Measurements from ENCODE around the gene CHML.

DNA sequence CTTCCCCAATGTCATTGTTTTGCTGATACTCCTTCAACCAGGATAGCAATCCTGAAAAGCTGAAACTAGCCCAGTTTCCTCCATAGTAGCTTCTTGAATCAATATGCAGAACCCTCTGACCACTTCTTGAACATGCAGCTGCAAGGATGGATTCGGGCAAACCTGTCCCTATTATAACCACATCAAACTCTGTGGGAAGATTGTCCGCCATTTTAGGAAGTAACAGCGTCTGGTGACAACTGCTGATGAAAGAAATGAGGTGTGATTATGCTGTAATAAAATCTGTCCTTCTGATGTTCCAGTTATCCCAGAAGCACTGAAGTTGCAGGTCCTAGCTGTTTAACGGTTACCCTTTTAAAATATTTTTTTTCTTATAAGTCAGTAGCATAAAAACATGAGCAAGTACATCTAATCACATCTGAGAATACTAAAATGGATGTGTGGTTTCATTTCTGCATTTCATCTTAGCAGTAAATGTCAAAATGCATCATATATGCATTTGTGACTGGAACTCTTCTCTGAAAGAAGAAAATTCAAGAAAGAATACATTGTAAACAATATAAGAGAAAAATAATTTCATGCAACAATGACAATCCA is 4.5 kb downstream of the CHML start:
- TF ChIP-seq, protein P1, sequence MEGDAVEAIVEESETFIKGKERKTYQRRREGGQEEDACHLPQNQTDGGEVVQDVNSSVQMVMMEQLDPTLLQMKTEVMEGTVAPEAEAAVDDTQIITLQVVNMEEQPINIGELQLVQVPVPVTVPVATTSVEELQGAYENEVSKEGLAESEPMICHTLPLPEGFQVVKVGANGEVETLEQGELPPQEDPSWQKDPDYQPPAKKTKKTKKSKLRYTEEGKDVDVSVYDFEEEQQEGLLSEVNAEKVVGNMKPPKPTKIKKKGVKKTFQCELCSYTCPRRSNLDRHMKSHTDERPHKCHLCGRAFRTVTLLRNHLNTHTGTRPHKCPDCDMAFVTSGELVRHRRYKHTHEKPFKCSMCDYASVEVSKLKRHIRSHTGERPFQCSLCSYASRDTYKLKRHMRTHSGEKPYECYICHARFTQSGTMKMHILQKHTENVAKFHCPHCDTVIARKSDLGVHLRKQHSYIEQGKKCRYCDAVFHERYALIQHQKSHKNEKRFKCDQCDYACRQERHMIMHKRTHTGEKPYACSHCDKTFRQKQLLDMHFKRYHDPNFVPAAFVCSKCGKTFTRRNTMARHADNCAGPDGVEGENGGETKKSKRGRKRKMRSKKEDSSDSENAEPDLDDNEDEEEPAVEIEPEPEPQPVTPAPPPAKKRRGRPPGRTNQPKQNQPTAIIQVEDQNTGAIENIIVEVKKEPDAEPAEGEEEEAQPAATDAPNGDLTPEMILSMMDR (IDR thresholded peaks at IDR 0.05) = no peak
- no peak for TF ChIP-seq POLR2AphosphoS5 (IDR thresholded peaks at IDR 0.05)
